ENCODE data around the gene HMGB2.

HMGB2 gene

GRCh38 chr4:173334891-173335752, 964 bp upstream of the HMGB2 start:
- DNase-seq: peak in 4 of 5 experiments; percentile 3 to 79 (median 12)

- DNase-seq: peak in 3 of 5 experiments; percentile 27 to 70 (median 37)
Observed at GRCh38 chr4:173333658-173334084, 487 bp downstream of the HMGB2 start.

GRCh38 chr4:173332963-173333657, 1.0 kb downstream of the HMGB2 start:
- DNase-seq: peak in 2 of 5 experiments; percentile 3 to 45

- DNase-seq: peak in 1 of 5 experiments; percentile 70
Observed at GRCh38 chr4:173332021-173332487, 2.1 kb downstream of the HMGB2 start.

GRCh38 chr4:173330590-173330989, 3.6 kb downstream of the HMGB2 start:
- no peak for DNase-seq

GRCh38 chr4:173328236-173328901, 5.8 kb downstream of the HMGB2 start:
- DNase-seq: no peak

GRCh38 chr4:173325007-173325736, 9.0 kb downstream of the HMGB2 start:
- DNase-seq: no peak

- no peak for DNase-seq
Observed at GRCh38 chr4:173319696-173320095, 14.5 kb downstream of the HMGB2 start.

GRCh38 chr4:173318648-173319211, 15.4 kb downstream of the HMGB2 start:
- DNase-seq: peak in 2 of 5 experiments; percentile 22 to 42

GRCh38 chr4:173318240-173318639, 15.9 kb downstream of the HMGB2 start:
- DNase-seq: no peak

GRCh38 chr4:173317004-173317403, 17.2 kb downstream of the HMGB2 start:
- DNase-seq: no peak

- DNase-seq: no peak
Observed at GRCh38 chr4:173316060-173316459, 18.1 kb downstream of the HMGB2 start.

- no peak for DNase-seq
Observed at GRCh38 chr4:173314715-173315114, 19.4 kb downstream of the HMGB2 start.

- no peak for DNase-seq
Observed at GRCh38 chr4:173311368-173311767, 22.8 kb downstream of the HMGB2 start.

- DNase-seq: no peak
Observed at GRCh38 chr4:173307778-173308177, 26.4 kb downstream of the HMGB2 start.

GRCh38 chr4:173301518-173302201, 32.5 kb downstream of the HMGB2 start:
- DNase-seq: peak in 2 of 5 experiments; percentile 2 to 60

GRCh38 chr4:173294444-173294843, 39.7 kb downstream of the HMGB2 start:
- no peak for DNase-seq

- DNase-seq: no peak
Observed at GRCh38 chr4:173293663-173294062, 40.5 kb downstream of the HMGB2 start.

- no peak for DNase-seq
Observed at GRCh38 chr4:173291899-173292298, 42.3 kb downstream of the HMGB2 start.

- DNase-seq: peak in 1 of 5 experiments; percentile 61
Observed at GRCh38 chr4:173289353-173289727, 44.8 kb downstream of the HMGB2 start.

- DNase-seq: peak in 1 of 5 experiments; percentile 30
Observed at GRCh38 chr4:173288698-173289352, 45.3 kb downstream of the HMGB2 start.

All from T-helper 2 cell (primary cell).